ENCODE measurements around the gene OPA3.

OPA3 gene

DNA sequence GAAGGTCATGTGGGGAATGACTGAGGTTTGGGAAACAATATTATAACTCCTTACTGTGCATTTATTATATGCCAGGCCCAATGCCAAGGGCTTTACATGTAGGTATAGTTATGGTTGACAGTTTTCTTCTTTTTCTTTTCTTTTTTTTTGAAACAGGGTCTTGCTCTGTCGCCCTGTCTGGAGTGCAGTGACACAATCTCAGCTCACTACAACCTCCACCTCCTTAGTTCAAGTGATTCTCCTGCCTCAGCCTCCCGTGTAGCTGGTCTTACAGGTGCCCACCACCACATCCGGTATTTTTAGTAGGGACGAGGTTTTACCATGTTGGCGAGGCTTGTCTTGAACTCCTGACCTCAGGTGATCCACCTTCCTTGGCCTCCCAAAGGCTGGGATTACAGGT, 101.6 kb downstream of the OPA3 start:
- DNase-seq = no peak

DNA sequence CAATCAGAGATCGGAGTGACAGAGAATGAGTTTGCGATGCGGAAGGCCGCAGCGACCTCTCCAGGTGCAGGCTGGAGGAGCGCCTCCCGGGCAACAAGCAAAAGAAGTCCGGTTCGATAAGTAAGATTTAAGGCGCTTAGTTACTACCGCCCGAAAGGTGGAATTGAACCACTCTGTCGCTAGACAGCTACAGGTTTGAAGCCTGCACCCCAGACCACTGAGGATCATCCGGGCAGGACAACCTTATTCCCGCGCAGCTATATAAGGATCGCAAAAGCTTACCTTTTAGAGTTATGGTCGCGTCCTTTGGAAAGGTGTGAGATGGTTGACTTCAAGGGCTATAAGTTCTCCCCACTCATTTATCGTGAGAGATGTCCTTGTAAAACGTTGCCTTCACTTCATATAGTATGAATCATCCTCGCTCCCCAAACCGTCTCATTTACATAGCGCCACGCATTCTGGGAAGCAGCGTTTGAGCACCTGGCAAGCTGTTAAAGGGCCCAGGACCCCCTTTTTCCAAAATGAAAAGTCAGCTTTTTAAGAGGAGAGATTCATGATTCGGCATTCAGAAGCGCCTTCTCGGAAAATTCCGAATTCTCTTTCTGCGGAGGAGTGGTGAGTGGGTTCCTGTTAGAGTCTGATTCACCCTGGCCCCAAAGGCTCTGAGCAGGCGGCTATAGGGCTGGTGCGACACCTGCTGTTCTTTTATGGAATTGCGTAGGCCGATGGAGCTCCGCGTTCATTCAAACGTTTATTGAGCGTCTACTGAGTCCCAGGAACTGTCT, 106.0 kb downstream of the OPA3 start:
- DNase-seq = peak in 50 of 51 donors; percentile 25 to 98 (median 76)

DNA sequence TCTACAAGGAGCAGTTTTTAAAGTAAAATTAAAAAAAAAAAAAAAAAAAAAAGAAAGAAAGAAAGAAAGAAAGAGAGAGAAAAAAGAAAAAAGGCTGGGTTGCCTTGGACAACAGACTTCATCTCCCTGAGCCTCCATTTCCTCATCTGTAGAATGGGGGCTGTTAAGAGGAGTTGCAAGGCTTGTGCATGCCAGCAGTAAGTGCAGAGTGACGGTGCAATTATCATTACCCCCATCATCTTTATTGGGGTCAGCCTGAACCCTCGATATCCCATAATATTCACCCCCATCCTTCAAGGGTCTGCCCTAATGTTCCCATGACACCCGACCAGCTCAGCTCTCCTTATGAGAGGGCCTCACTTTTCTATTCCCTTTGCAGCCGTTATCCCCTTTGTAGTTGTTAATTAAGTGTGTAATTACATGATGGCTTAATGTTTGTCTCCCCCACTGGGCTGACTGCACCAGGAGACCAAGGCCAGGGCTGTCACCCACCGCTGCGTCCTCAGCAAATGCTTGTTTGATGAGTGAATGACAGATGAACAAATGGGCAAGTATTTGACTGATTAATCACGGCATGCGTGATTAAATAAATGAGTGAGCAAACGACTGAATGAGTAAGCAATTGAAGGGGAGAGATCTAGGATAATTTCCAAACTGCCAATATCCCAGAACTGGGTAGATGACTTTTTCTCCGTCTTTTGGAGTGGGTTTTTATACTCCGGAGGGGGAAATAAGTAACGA, 106.7 kb downstream of the OPA3 start:
- peak in 1 of 51 donors; percentile 41 for DNase-seq
